NCI-H1417 treated with DMSO at 0.1 percent for 48 hours (cell line): Measurements from ENCODE around the gene FOXP1.
"Not testable (repeated sequence)": the region's sequence is repeated elsewhere in the genome, so short reads cannot be mapped to it uniquely, and the experiment has no call there.

Source experiments
- DNase-seq: peaks from one replicate; lab custom pipeline; 2025; lab: John Stamatoyannopoulos, UW

The FOXP1 gene

GRCh38 chr3:71002298-71002697, 581.2 kb downstream of the FOXP1 start:
- DNase-seq = no peak

GRCh38 chr3:71001303-71001830, 582.2 kb downstream of the FOXP1 start:
- DNase-seq = no peak

GRCh38 chr3:71000483-71000882, 583.0 kb downstream of the FOXP1 start:
- no peak for DNase-seq

GRCh38 chr3:70999730-71000129, 583.8 kb downstream of the FOXP1 start:
- DNase-seq = no peak

GRCh38 chr3:70996082-70996481, 587.4 kb downstream of the FOXP1 start:
- no peak for DNase-seq

- DNase-seq = no peak
Observed at GRCh38 chr3:70994644-70995043, 588.9 kb downstream of the FOXP1 start.

GRCh38 chr3:70992562-70993204, 590.8 kb downstream of the FOXP1 start:
- no peak for DNase-seq

GRCh38 chr3:70992131-70992530, 591.4 kb downstream of the FOXP1 start:
- DNase-seq = no peak

GRCh38 chr3:70990723-70991122, 592.8 kb downstream of the FOXP1 start:
- no peak for DNase-seq

- no peak for DNase-seq
Observed at GRCh38 chr3:70990185-70990584, 593.3 kb downstream of the FOXP1 start.

- DNase-seq = no peak
Observed at GRCh38 chr3:70989174-70989573, 594.4 kb downstream of the FOXP1 start.

- no peak for DNase-seq
Observed at GRCh38 chr3:70988111-70988510, 595.4 kb downstream of the FOXP1 start.

- no peak for DNase-seq
Observed at GRCh38 chr3:70985572-70985971, 598.0 kb downstream of the FOXP1 start.

- no peak for DNase-seq
Observed at GRCh38 chr3:70984776-70985482, 598.6 kb downstream of the FOXP1 start.

GRCh38 chr3:70982700-70983140, 600.8 kb downstream of the FOXP1 start:
- DNase-seq = no peak

- no peak for DNase-seq
Observed at GRCh38 chr3:70982284-70982683, 601.2 kb downstream of the FOXP1 start.

- DNase-seq = no peak
Observed at GRCh38 chr3:70981231-70981880, 602.2 kb downstream of the FOXP1 start.

- DNase-seq = no peak
Observed at GRCh38 chr3:70980646-70981170, 602.8 kb downstream of the FOXP1 start.

- DNase-seq = no peak
Observed at GRCh38 chr3:70979983-70980645, 603.4 kb downstream of the FOXP1 start.

- DNase-seq = no peak
Observed at GRCh38 chr3:70977712-70978111, 605.8 kb downstream of the FOXP1 start.

- not testable (repeated sequence) for DNase-seq
Observed at GRCh38 chr3:70975981-70976380, 607.5 kb downstream of the FOXP1 start.

- no peak for DNase-seq
Observed at GRCh38 chr3:70974747-70975146, 608.8 kb downstream of the FOXP1 start.
